Heart right ventricle (tissue), 16 donors: ENCODE results near the gene GYG2. TPM values are rescaled to one million over a fixed set of nuclear protein-coding genes. Genes with fewer than 3 reads are reported as not detected.

Source experiments
- ATAC-seq, 8 donors: fragments of 200-7000 bp; cut with Tn5 transposase; one replicate each; pipeline ENCODE4 v1.9.1; 2020; ENCODE audit warnings: mild to moderate bottlenecking in 8 of 8, moderate library complexity in 8 of 8, moderate number of reproducible peaks in 1 of 8
- DNase-seq, 2 donors: peaks; one replicate each; pipeline ENCODE4 v3.0.0-alpha.2; 2020
- H3K27ac ChIP-seq, 10 donors: fragments of 200-600 bp; sonication (generic) in 2 of 10; one replicate each; pipeline versions ENCODE4 v1.5.0 to v1.8.0; 2020 to 2022; ENCODE audit warnings: mild to moderate bottlenecking in 3 of 10
- H3K27me3 ChIP-seq, 7 donors: fragments of 200-600 bp; one replicate each; pipeline ENCODE4 v1.8.0; 2021 to 2022; ENCODE audit warnings: mild to moderate bottlenecking in 2 of 7
- H3K36me3 ChIP-seq, 9 donors: fragments of 200-600 bp; sonication (generic) in 1 of 9; one replicate each; pipeline versions ENCODE4 v1.5.0 to v1.8.0; 2020 to 2022; ENCODE audit warnings: mild to moderate bottlenecking in 2 of 9
- H3K4me1 ChIP-seq, 9 donors: fragments of 200-600 bp; sonication (generic) in 1 of 9; one replicate each; pipeline versions ENCODE4 v1.5.0 to v1.8.0; 2020 to 2022; ENCODE audit warnings: mild to moderate bottlenecking in 4 of 9
- H3K4me3 ChIP-seq, 10 donors: fragments of 200-600 bp; sonication (generic) in 2 of 10; one replicate each; pipeline versions ENCODE4 v1.5.0 to v1.8.0; 2020 to 2022; ENCODE audit warnings: mild to moderate bottlenecking in 7 of 10, moderate library complexity in 2 of 10
- H3K9me3 ChIP-seq, 11 donors: fragments of 200-600 bp in 10 of 11; sonication (generic) in 2 of 11; one replicate each; pipeline versions ENCODE4 v1.5.0 to v1.8.0; 2013 to 2022; ENCODE audit warnings: mild to moderate bottlenecking in 2 of 11, control low read depth in 1 of 11, moderate library complexity in 1 of 11
- WGBS, 2 donors: extraction: QIAGEN DNeasy Blood & Tissue Kit; methylation state at CpG; one replicate each; pipeline ENCODE4 v1.1.7; 2013; ENCODE audit warnings: inconsistent platforms in 1 of 2; 5-methylcytosine and 5-hydroxymethylcytosine counted together
- intact Hi-C, 10 donors: fragments of 100-400 bp; cut with DNase I; formaldehyde crosslinking; loops; one replicate each; pipeline versions ENCODE4 v1.11.1 to v1.14.2; 2022
- polyA plus RNA-seq, 2 donors: library from polyadenylated mRNA; stranded (reverse); fragments of 200-250 nt; gene quantifications; one replicate each; pipeline ENCODE4 v1.2.3, GENCODE V29; 2013
- total RNA-seq, 10 donors: library from RNA; stranded (reverse); fragmentation: NEBNext Ultra II Directional in 3 of 10; extraction: Animal tissue kit (Norgen Biotek cat#: 25700) in 3 of 10; gene quantifications; one replicate each; pipeline versions ENCODE4 v1.2.1 to v1.2.4, GENCODE V29; 2021 to 2023
- TF ChIP-seq, protein P1 (sequence below), 9 donors: fragments of 200-600 bp; sonication (generic) in 2 of 9; IDR thresholded peaks; one replicate each; pipeline versions ENCODE4 v1.5.0 to v1.8.0; 2021 to 2022; ENCODE audit warnings: antibody characterized with exemption in 9 of 9, mild to moderate bottlenecking in 5 of 9, moderate library complexity in 1 of 9
- donor health status: Arrhythmogenic right ventricular cardiomyopathy.
- donor health status: ischemic (EF 13 %, LVEDD 7.1; RV severe dilation, severe dysfunction).
- donor health status: healthy with polysubstance abuse.
- donor health status: DM: no; HTN: yes; CAD: no.
- donor health status: DM: no; HTN: no; CAD: no.
- donor health status: ischemic (EF 25% LVEDD 6.9; RV normal size, moderate dysfunction).
- donor health status: ischemic (EF 25% LVEDD 5.7; RV mildly dilated, moderate dysfunction).
- donor health status: healthy.
- donor health status: DM: yes; HTN: yes; CAD: no.
- donor health status: Ischemic cardiomyopathy.
- donor health status: ischemic (EF 35%, LVEDD 5.7; RV mildly dilated, moderate dysfunction).
- donor health status: nonischemic (EF 11% LVEDD 7.7; RV severe dilation, severe dysfunction).
- donor health status: DM: yes; HTN: yes; CAD: no.
- donor health status: PGD.
- donor health status: ischemic (EF 29% LVEDD 5.4; RV normal size, mild dysfunction).
- donor health status: nonischemic (EF 23%, LVEDD 6.1; RV moderate dilation, normal function).

GYG2 gene
- total and polyA plus RNA-seq, 12 donors, result 0.32 to 6.8 (median 1.1) TPM

- no peaks in the 10 kb centered on the region for H3K36me3 ChIP-seq
- H3K4me3 ChIP-seq, result no peak overlapping the region
- intact Hi-C loops, result no loop called here
- DNase-seq (no peak), ATAC-seq (no peak)
- peaks cover 0 to 4% (median 0%) of the 10 kb centered on the region in 7 donors for H3K27me3 ChIP-seq
- H3K27ac ChIP-seq, result no peak overlapping the region
- no peaks in the 10 kb centered on the region for H3K9me3 ChIP-seq
- 57 to 58% methylated on average over 6 of the region's 6 CpGs for WGBS, 2 donors
- H3K4me1 ChIP-seq, result no peaks in the 10 kb centered on the region
- TF ChIP-seq, protein P1, sequence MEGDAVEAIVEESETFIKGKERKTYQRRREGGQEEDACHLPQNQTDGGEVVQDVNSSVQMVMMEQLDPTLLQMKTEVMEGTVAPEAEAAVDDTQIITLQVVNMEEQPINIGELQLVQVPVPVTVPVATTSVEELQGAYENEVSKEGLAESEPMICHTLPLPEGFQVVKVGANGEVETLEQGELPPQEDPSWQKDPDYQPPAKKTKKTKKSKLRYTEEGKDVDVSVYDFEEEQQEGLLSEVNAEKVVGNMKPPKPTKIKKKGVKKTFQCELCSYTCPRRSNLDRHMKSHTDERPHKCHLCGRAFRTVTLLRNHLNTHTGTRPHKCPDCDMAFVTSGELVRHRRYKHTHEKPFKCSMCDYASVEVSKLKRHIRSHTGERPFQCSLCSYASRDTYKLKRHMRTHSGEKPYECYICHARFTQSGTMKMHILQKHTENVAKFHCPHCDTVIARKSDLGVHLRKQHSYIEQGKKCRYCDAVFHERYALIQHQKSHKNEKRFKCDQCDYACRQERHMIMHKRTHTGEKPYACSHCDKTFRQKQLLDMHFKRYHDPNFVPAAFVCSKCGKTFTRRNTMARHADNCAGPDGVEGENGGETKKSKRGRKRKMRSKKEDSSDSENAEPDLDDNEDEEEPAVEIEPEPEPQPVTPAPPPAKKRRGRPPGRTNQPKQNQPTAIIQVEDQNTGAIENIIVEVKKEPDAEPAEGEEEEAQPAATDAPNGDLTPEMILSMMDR (IDR thresholded peaks at IDR 0.05), result no peak
These were observed 34.9 kb downstream of the GYG2 start for GRCh38 chrX:2863646-2864045.

GRCh38 chrX:2867206-2867605, 38.5 kb downstream of the GYG2 start:
- WGBS, 2 donors, result 71 to 73% methylated on average over 7 of the region's 7 CpGs
- intact Hi-C loops, result no loop called here
- peaks cover 0 to under 1% (median 0%) of the 10 kb centered on the region in 7 donors for H3K27me3 ChIP-seq

GRCh38 chrX:2870650-2871049, 41.9 kb downstream of the GYG2 start:
- Histone ChIP-seq H3K27ac (no peak overlapping the region), H3K27me3 (no peaks in the 10 kb centered on the region), H3K4me3 (no peak overlapping the region), H3K9me3 (peaks cover 0 to 13% (median 0%) of the 10 kb centered on the region in 11 donors), H3K36me3 (no peaks in the 10 kb centered on the region), H3K4me1 (no peaks in the 10 kb centered on the region)
- no peak for ATAC-seq
- intact Hi-C loops, result loop anchor here in 1 of 10 donors (10.0 kb wide), 1 partner anchor 764 kb away; no protein-coding TSS in a partner anchor
- no peak for DNase-seq
- TF ChIP-seq, protein P1 (IDR thresholded peaks at IDR 0.05), result no peak

More at GRCh38 chrX:2867206-2867605, 38.5 kb downstream of the GYG2 start:
- no peak for DNase-seq
- Histone ChIP-seq H3K4me3 (no peak overlapping the region), H3K9me3 (peaks cover 0 to 13% (median 0%) of the 10 kb centered on the region in 11 donors), H3K27ac (no peak overlapping the region), H3K4me1 (no peaks in the 10 kb centered on the region), H3K36me3 (no peaks in the 10 kb centered on the region)
- no peak for ATAC-seq
- TF ChIP-seq, protein P1 (IDR thresholded peaks at IDR 0.05), result no peak

GRCh38 chrX:2871831-2872230, 43.1 kb downstream of the GYG2 start:
- TF ChIP-seq, protein P1 (IDR thresholded peaks at IDR 0.05), result no peak
- H3K27ac ChIP-seq, result no peak overlapping the region
- no peaks in the 10 kb centered on the region for H3K36me3 ChIP-seq
- ATAC-seq (no peak), DNase-seq (no peak)
- intact Hi-C loops, result loop anchor here in 1 of 10 donors (10.0 kb wide), 1 partner anchor 763 kb away; no protein-coding TSS in a partner anchor
- no peak overlapping the region for H3K4me3 ChIP-seq
- WGBS, 2 donors, result 53 to 62% methylated on average over 2 of the region's 2 CpGs
- H3K27me3 ChIP-seq, result no peaks in the 10 kb centered on the region
- H3K4me1 ChIP-seq, result no peaks in the 10 kb centered on the region
- H3K9me3 ChIP-seq, result peaks cover 0 to 13% (median 0%) of the 10 kb centered on the region in 11 donors
